CD14-positive monocyte (primary cell): ENCODE results near the gene TNN. TPM values are rescaled to one million over a fixed set of nuclear protein-coding genes. Genes with fewer than 3 reads are reported as not detected.

Source experiments
- DNase-seq, 3 donors: peaks; one replicate each; pipeline ENCODE4 v3.0.0-alpha.2; 2011 to 2022
- H2AFZ ChIP-seq: 2 replicates; pipeline ENCODE4 v1.6.0; 2012; ENCODE audit warnings: mild to moderate bottlenecking, low read depth, low read length, inconsistent platforms; ENCODE audit not compliant: insufficient read depth, poor library complexity, severe bottlenecking
- H3K27ac ChIP-seq, 2 donors: 1 replicate in 1 of 2; 2 replicates in 1 of 2; pipeline ENCODE4 v1.5.1; 2012 to 2013; ENCODE audit warnings: low read length in 2 of 2, control low read depth in 1 of 2, inconsistent platforms in 1 of 2, low read depth in 1 of 2, mild to moderate bottlenecking in 1 of 2
- H3K27me3 ChIP-seq, 2 donors: one replicate each; pipeline versions ENCODE4 v1.6.0 to v1.6.1; 2011 to 2013; ENCODE audit warnings: low read length in 2 of 2; ENCODE audit not compliant: control insufficient read depth in 2 of 2, insufficient read depth in 2 of 2
- H3K36me3 ChIP-seq, 2 donors: replicated peaks in 1 of 2; 1 replicate in 1 of 2; 2 replicates in 1 of 2; pipeline versions ENCODE4 v1.5.1 to v1.6.1; 2012 to 2013; ENCODE audit warnings: low read length in 2 of 2, control low read depth in 1 of 2, inconsistent platforms in 1 of 2, mild to moderate bottlenecking in 1 of 2; ENCODE audit not compliant: insufficient read depth in 2 of 2, control insufficient read depth in 1 of 2
- H3K4me1 ChIP-seq, 2 donors: 1 replicate in 1 of 2; 2 replicates in 1 of 2; pipeline versions ENCODE4 v1.5.1 to v1.6.1; 2012 to 2013; ENCODE audit warnings: low read length in 2 of 2, control low read depth in 1 of 2, inconsistent platforms in 1 of 2, mild to moderate bottlenecking in 1 of 2, moderate library complexity in 1 of 2; ENCODE audit not compliant: insufficient read depth in 2 of 2, control insufficient read depth in 1 of 2
- H3K4me2 ChIP-seq: replicated peaks from 2 replicates; pipeline ENCODE3; 2012; ENCODE audit warnings: low read length, moderate library complexity, mild to moderate bottlenecking; ENCODE audit not compliant: poor library complexity, severe bottlenecking; ENCODE audit errors: extremely low read depth
- H3K4me3 ChIP-seq, 3 experiments: fragments of 200-600 bp in 1 of 3; sonication (generic) in 1 of 3; replicated peaks in 1 of 3; 1 replicate in 2 of 3; 2 replicates in 1 of 3; pipeline ENCODE4 v1.5.1; 2011 to 2013; ENCODE audit warnings: low read length in 3 of 3, mild to moderate bottlenecking in 3 of 3, control low read depth in 2 of 3, low read depth in 2 of 3, inconsistent platforms in 1 of 3, moderate library complexity in 1 of 3
- H3K79me2 ChIP-seq: 2 replicates; pipeline ENCODE4 v1.6.0; 2012; ENCODE audit warnings: mild to moderate bottlenecking, control low read depth, inconsistent platforms, low read length, moderate library complexity; ENCODE audit not compliant: insufficient read depth
- H3K9ac ChIP-seq: 2 replicates; pipeline ENCODE4 v1.6.0; 2017; ENCODE audit warnings: low read length, mild to moderate bottlenecking; ENCODE audit not compliant: insufficient read depth, poor library complexity, severe bottlenecking
- H3K9me3 ChIP-seq, 2 donors: replicated peaks in 1 of 2; 1 replicate in 1 of 2; 2 replicates in 1 of 2; pipeline versions ENCODE4 v1.5.1 to v1.6.1; 2012 to 2013; ENCODE audit warnings: low read length in 2 of 2, control low read depth in 1 of 2; ENCODE audit not compliant: control insufficient read depth in 1 of 2, insufficient read depth in 1 of 2
- H4K20me1 ChIP-seq: 2 replicates; pipeline ENCODE4 v1.6.0; 2012; ENCODE audit warnings: mild to moderate bottlenecking, low read length, control low read depth, moderate library complexity; ENCODE audit not compliant: insufficient read depth
- H3K27ac Mint-ChIP-seq, 7 donors: one replicate each; pipeline ENCODE4 v1.8.0; 2020; ENCODE audit warnings: mild to moderate bottlenecking in 7 of 7, mixed read lengths in 7 of 7, moderate library complexity in 6 of 7, inconsistent platforms in 2 of 7
- H3K27me3 Mint-ChIP-seq, 3 donors: one replicate each; pipeline ENCODE4 v1.8.0; 2021 to 2022; ENCODE audit warnings: low read depth in 3 of 3, mild to moderate bottlenecking in 3 of 3, mixed read lengths in 3 of 3, moderate library complexity in 3 of 3, inconsistent platforms in 1 of 3
- H3K36me3 Mint-ChIP-seq, 2 donors: one replicate each; pipeline ENCODE4 v1.8.0; 2020; ENCODE audit warnings: mixed read lengths in 2 of 2, inconsistent platforms in 1 of 2, mild to moderate bottlenecking in 1 of 2
- H3K4me1 Mint-ChIP-seq: one replicate; pipeline ENCODE4 v1.8.0; 2020; ENCODE audit warnings: mild to moderate bottlenecking, mixed read lengths
- H3K4me3 Mint-ChIP-seq, 2 donors: one replicate each; pipeline ENCODE4 v1.8.0; 2020; ENCODE audit warnings: mild to moderate bottlenecking in 2 of 2, mixed read lengths in 2 of 2, moderate library complexity in 1 of 2
- H3K9me3 Mint-ChIP-seq, 7 donors: one replicate each; pipeline ENCODE4 v1.8.0; 2020 to 2022; ENCODE audit warnings: mixed read lengths in 7 of 7, mild to moderate bottlenecking in 6 of 7, moderate library complexity in 6 of 7, inconsistent platforms in 2 of 7
- WGBS: methylation state at CpG from one replicate; pipeline ENCODE4 v1.1.5; 2013; ENCODE audit warnings: missing lambda C conversion rate; ENCODE audit not compliant: insufficient coverage; 5-methylcytosine and 5-hydroxymethylcytosine counted together
- intact Hi-C, 2 donors: fragments of 100-400 bp; cut with micrococcal nuclease; formaldehyde crosslinking; loops; one replicate each; pipeline versions ENCODE4 v1.15.0 to v1.15.1; 2023
- polyA plus RNA-seq, 3 donors: library from polyadenylated mRNA; depleted of rRNA in 1 of 3; unstranded in 2 of 3; stranded (reverse) in 1 of 3; fragments of 300-500 nt in 2 of 3; fragments of >200 nt in 1 of 3; fragmentation: Illumina TruSeq in 2 of 3; gene quantifications; 1 replicate in 2 of 3; 2 replicates in 1 of 3; pipeline ENCODE4 v1.2.3, GENCODE V29; 2012 to 2021
- TF ChIP-seq, protein P1 (sequence below): fragments of 200-600 bp; IDR thresholded peaks from one replicate; pipeline ENCODE4 v1.8.0; 2022; ENCODE audit warnings: antibody characterized with exemption, mild to moderate bottlenecking

Gene TNN
- polyA plus RNA-seq, 3 donors: not detected

DNA sequence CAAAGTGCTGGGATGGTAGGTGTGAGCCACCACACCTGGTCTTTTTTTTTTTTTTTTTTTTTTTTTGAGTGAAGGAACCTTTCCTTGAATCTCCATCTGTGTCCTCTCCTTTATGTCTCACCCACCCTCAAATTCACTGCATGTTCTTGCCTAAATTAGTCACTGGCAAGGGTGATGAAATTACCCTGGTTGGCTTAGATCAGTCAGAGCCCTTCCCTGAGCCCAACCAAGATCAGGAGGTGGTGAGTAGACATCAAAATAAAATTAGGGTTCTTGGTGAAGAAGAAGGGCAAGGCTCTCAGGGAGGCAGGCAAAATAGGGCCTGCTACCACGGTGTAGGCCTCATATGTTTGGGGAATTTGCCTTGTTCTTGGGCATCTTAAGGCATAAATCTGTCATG lies 5.3 kb upstream of the TNN start:
- no peaks in the 10 kb centered on the region for H3K36me3 Mint-ChIP-seq
- intact Hi-C loops: no loop called here

DNA sequence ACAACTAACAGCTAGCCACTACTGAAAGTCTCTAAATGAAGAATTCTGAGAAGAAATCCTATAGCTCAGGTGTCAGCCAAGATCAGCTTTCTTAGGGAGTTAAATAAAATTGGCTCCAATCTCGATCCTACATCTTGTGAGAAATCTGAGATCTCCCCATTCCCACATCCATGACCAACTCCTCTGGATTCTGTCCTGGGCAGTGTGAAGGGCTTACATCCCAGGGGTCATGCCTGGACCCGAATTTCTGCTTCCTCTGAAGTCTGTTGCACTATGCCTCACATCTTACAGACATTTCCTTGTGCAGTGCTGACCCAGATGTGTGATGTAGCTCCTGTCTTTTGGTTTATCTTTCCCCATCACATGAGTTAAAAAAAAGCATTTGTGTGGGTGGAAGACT lies 4.8 kb upstream of the TNN start:
- no CpG with 5 or more reads among the region's 2 CpGs for WGBS
- DNase-seq: no peak
- Mint-ChIP-seq H3K27me3 (peaks cover 0 to 3% (median 2%) of the 10 kb centered on the region in 3 donors), H3K4me3 (no peak overlapping the region), H3K27ac (no peak overlapping the region), H3K36me3 (no peaks in the 10 kb centered on the region), H3K9me3 (peaks cover 0 to 6% (median 0%) of the 10 kb centered on the region in 7 donors), H3K4me1 (no peaks in the 10 kb centered on the region)
- no peaks in the 10 kb centered on the region for H3K36me3 ChIP-seq
- no peak overlapping the region for H3K4me3 ChIP-seq
- H4K20me1 ChIP-seq: no peaks in the 10 kb centered on the region
- TF ChIP-seq, protein P1, sequence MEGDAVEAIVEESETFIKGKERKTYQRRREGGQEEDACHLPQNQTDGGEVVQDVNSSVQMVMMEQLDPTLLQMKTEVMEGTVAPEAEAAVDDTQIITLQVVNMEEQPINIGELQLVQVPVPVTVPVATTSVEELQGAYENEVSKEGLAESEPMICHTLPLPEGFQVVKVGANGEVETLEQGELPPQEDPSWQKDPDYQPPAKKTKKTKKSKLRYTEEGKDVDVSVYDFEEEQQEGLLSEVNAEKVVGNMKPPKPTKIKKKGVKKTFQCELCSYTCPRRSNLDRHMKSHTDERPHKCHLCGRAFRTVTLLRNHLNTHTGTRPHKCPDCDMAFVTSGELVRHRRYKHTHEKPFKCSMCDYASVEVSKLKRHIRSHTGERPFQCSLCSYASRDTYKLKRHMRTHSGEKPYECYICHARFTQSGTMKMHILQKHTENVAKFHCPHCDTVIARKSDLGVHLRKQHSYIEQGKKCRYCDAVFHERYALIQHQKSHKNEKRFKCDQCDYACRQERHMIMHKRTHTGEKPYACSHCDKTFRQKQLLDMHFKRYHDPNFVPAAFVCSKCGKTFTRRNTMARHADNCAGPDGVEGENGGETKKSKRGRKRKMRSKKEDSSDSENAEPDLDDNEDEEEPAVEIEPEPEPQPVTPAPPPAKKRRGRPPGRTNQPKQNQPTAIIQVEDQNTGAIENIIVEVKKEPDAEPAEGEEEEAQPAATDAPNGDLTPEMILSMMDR: no peak
- no peaks in the 10 kb centered on the region for H3K4me1 ChIP-seq
- H3K9me3 ChIP-seq: no peaks in the 10 kb centered on the region
- H3K27ac ChIP-seq: no peak overlapping the region
- H2AFZ ChIP-seq: no peak overlapping the region
- no peaks in the 10 kb centered on the region for H3K27me3 ChIP-seq
- no peaks in the 10 kb centered on the region for H3K79me2 ChIP-seq
- H3K9ac ChIP-seq: no peak overlapping the region
- H3K4me2 ChIP-seq: no peak overlapping the region
- intact Hi-C loops: no loop called here

More for the DNA sequence above, 5.3 kb upstream of the TNN start:
- H3K27ac Mint-ChIP-seq: no peak overlapping the region
- no peak overlapping the region for H3K4me3 Mint-ChIP-seq
- DNase-seq: no peak
- no peak overlapping the region for H3K9ac ChIP-seq
- no peaks in the 10 kb centered on the region for H3K36me3 ChIP-seq
- TF ChIP-seq, protein P1: no peak
- H3K4me1 Mint-ChIP-seq: no peaks in the 10 kb centered on the region
- H3K9me3 Mint-ChIP-seq: peaks cover 0 to 6% (median 0%) of the 10 kb centered on the region in 7 donors
- H3K27ac ChIP-seq: no peak overlapping the region
- H3K9me3 ChIP-seq: no peaks in the 10 kb centered on the region
- H4K20me1 ChIP-seq: no peaks in the 10 kb centered on the region
- H3K27me3 ChIP-seq: no peaks in the 10 kb centered on the region
- H3K79me2 ChIP-seq: no peaks in the 10 kb centered on the region
- no peak overlapping the region for H2AFZ ChIP-seq
- H3K4me1 ChIP-seq: no peaks in the 10 kb centered on the region
- WGBS: no CpG with 5 or more reads among the region's 1 CpG
- H3K4me2 ChIP-seq: no peak overlapping the region
- H3K27me3 Mint-ChIP-seq: peaks cover 0 to 2% (median 1%) of the 10 kb centered on the region in 3 donors
- no peak overlapping the region for H3K4me3 ChIP-seq
